ENCODE data around the gene KRT73.

Gene KRT73

DNA sequence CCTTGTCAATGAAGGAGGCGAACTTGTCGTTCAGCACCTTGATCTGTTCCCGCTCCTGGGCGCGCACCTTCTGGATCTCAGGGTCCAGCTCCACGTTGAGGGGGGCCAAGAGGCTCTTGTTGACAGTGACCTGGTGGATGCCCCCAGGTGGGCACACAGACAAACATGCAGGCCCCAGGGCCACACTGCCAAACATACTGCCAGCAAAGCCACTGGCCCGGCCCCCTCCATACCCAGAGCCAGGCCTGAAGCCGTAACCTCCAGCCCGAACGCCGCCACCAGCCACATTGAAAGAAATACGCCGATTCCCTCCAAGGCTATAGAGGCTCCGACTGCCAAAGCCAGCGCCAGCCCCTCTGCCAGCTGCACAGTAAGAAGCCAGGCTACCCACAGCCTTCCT lies 45.1 kb downstream of the KRT73 start:
- H3K27me3 ChIP-seq (ENCODE audit: control insufficient read depth, insufficient read depth, low read length): no peaks in the 10 kb centered on the region
- no peaks in the 10 kb centered on the region for H3K36me3 ChIP-seq (ENCODE audit: control insufficient read depth, insufficient read depth, low read length)
- no peaks in the 10 kb centered on the region for H3K4me1 ChIP-seq (ENCODE audit: control insufficient read depth, insufficient read depth, low read length)
- H3K4me3 ChIP-seq (ENCODE audit: low read length): no peak overlapping the region
- H3K9ac ChIP-seq (ENCODE audit: low read length): no peak overlapping the region
- no peak overlapping the region for H3K27ac ChIP-seq (ENCODE audit: low read depth, low read length)

- H3K27me3 ChIP-seq (ENCODE audit: control insufficient read depth, insufficient read depth, low read length): no peaks in the 10 kb centered on the region
- H3K4me3 ChIP-seq (ENCODE audit: low read length): no peak overlapping the region
- no peaks in the 10 kb centered on the region for H3K36me3 ChIP-seq (ENCODE audit: control insufficient read depth, insufficient read depth, low read length)
- no peaks in the 10 kb centered on the region for H3K4me1 ChIP-seq (ENCODE audit: control insufficient read depth, insufficient read depth, low read length)
- no peak overlapping the region for H3K9ac ChIP-seq (ENCODE audit: low read length)
- no peak overlapping the region for H3K27ac ChIP-seq (ENCODE audit: low read depth, low read length)
These were observed 47.8 kb downstream of the KRT73 start for GRCh38 chr12:52570511-52570910.

GRCh38 chr12:52568111-52568510 lies 50.2 kb downstream of the KRT73 start:
- H3K36me3 ChIP-seq (ENCODE audit: control insufficient read depth, insufficient read depth, low read length): no peaks in the 10 kb centered on the region
- no peak overlapping the region for H3K9ac ChIP-seq (ENCODE audit: low read length)
- H3K4me1 ChIP-seq (ENCODE audit: control insufficient read depth, insufficient read depth, low read length): no peaks in the 10 kb centered on the region
- H3K27me3 ChIP-seq (ENCODE audit: control insufficient read depth, insufficient read depth, low read length): no peaks in the 10 kb centered on the region
- H3K27ac ChIP-seq (ENCODE audit: low read depth, low read length): no peak overlapping the region
- H3K4me3 ChIP-seq (ENCODE audit: low read length): no peak overlapping the region

DNA sequence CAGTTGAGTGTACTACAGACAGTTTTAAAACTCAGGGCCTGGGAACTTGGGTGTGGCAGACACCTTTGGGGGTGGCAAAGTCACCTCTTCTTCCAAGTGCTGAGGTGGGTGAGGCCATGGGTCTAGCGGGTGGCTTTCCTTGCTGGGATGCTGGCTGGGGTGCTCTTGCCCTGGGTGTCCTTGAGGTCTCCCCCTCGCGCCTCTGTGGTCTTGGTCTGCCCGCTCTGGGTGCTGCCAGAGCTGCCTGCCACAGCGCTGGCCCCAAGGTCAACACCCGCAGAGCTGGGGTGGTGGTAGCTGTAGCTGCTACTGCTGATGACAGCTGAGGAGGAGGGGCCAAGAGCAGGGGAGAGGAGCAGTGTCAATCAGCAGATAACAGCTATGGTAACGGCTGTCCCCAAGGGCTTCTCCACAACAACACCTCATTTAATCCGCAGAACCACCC lies 51.5 kb downstream of the KRT73 start:
- Histone ChIP-seq H3K9ac (ENCODE audit: low read length) (no peak overlapping the region), H3K27me3 (ENCODE audit: control insufficient read depth, insufficient read depth, low read length) (no peaks in the 10 kb centered on the region), H3K4me1 (ENCODE audit: control insufficient read depth, insufficient read depth, low read length) (no peaks in the 10 kb centered on the region), H3K36me3 (ENCODE audit: control insufficient read depth, insufficient read depth, low read length) (no peaks in the 10 kb centered on the region), H3K4me3 (ENCODE audit: low read length) (no peak overlapping the region), H3K27ac (ENCODE audit: low read depth, low read length) (no peak overlapping the region)

- no peak overlapping the region for H3K4me3 ChIP-seq (ENCODE audit: low read length)
- no peaks in the 10 kb centered on the region for H3K36me3 ChIP-seq (ENCODE audit: control insufficient read depth, insufficient read depth, low read length)
- no peak overlapping the region for H3K9ac ChIP-seq (ENCODE audit: low read length)
- H3K27ac ChIP-seq (ENCODE audit: low read depth, low read length): no peak overlapping the region
- no peaks in the 10 kb centered on the region for H3K4me1 ChIP-seq (ENCODE audit: control insufficient read depth, insufficient read depth, low read length)
- no peaks in the 10 kb centered on the region for H3K27me3 ChIP-seq (ENCODE audit: control insufficient read depth, insufficient read depth, low read length)
These were observed 53.8 kb downstream of the KRT73 start for GRCh38 chr12:52564582-52564981.

GRCh38 chr12:52561880-52562449 lies 56.4 kb downstream of the KRT73 start:
- Histone ChIP-seq H3K27me3 (ENCODE audit: control insufficient read depth, insufficient read depth, low read length) (peaks cover 2% of the 10 kb centered on the region), H3K9ac (ENCODE audit: low read length) (no peak overlapping the region), H3K4me1 (ENCODE audit: control insufficient read depth, insufficient read depth, low read length) (no peaks in the 10 kb centered on the region), H3K4me3 (ENCODE audit: low read length) (no peak overlapping the region), H3K27ac (ENCODE audit: low read depth, low read length) (no peak overlapping the region), H3K36me3 (ENCODE audit: control insufficient read depth, insufficient read depth, low read length) (no peaks in the 10 kb centered on the region)

GRCh38 chr12:52559979-52560378 lies 58.4 kb downstream of the KRT73 start:
- Histone ChIP-seq H3K36me3 (ENCODE audit: control insufficient read depth, insufficient read depth, low read length) (no peaks in the 10 kb centered on the region), H3K4me3 (ENCODE audit: low read length) (no peak overlapping the region), H3K27ac (ENCODE audit: low read depth, low read length) (no peak overlapping the region), H3K9ac (ENCODE audit: low read length) (no peak overlapping the region), H3K27me3 (ENCODE audit: control insufficient read depth, insufficient read depth, low read length) (peaks cover 2% of the 10 kb centered on the region), H3K4me1 (ENCODE audit: control insufficient read depth, insufficient read depth, low read length) (no peaks in the 10 kb centered on the region)

GRCh38 chr12:52558781-52559445 lies 59.4 kb downstream of the KRT73 start:
- Histone ChIP-seq H3K27ac (ENCODE audit: low read depth, low read length) (no peak overlapping the region), H3K27me3 (ENCODE audit: control insufficient read depth, insufficient read depth, low read length) (peaks cover 2% of the 10 kb centered on the region), H3K9ac (ENCODE audit: low read length) (no peak overlapping the region), H3K4me1 (ENCODE audit: control insufficient read depth, insufficient read depth, low read length) (no peaks in the 10 kb centered on the region), H3K36me3 (ENCODE audit: control insufficient read depth, insufficient read depth, low read length) (no peaks in the 10 kb centered on the region), H3K4me3 (ENCODE audit: low read length) (no peak overlapping the region)

Measured in rectal smooth muscle tissue (tissue), 1 donor.